IgD-negative memory B cell (primary cell): ENCODE measurements around the gene STAMBPL1. TPM values are rescaled to one million over a fixed set of nuclear protein-coding genes. Genes with fewer than 3 reads are reported as not detected.
"Not testable (repeated sequence)": the region's sequence is repeated elsewhere in the genome, so short reads cannot be mapped to it uniquely, and the experiment has no call there.

ENCODE experiments used
- H3K27ac Mint-ChIP-seq, 3 donors: one replicate each; pipeline ENCODE4 v1.8.0; 2020 to 2022; ENCODE audit warnings: mild to moderate bottlenecking in 3 of 3, mixed read lengths in 3 of 3, moderate library complexity in 1 of 3
- H3K27me3 Mint-ChIP-seq: one replicate; pipeline ENCODE4 v1.8.0; 2021; ENCODE audit warnings: mixed read lengths
- H3K36me3 Mint-ChIP-seq: one replicate; pipeline ENCODE4 v1.8.0; 2020; ENCODE audit warnings: mild to moderate bottlenecking, mixed read lengths
- H3K4me1 Mint-ChIP-seq, 3 donors: one replicate each; pipeline ENCODE4 v1.8.0; 2020 to 2022; ENCODE audit warnings: mixed read lengths in 3 of 3, mild to moderate bottlenecking in 1 of 3
- H3K4me3 Mint-ChIP-seq, 4 donors: one replicate each; pipeline ENCODE4 v1.8.0; 2020 to 2022; ENCODE audit warnings: mild to moderate bottlenecking in 4 of 4, mixed read lengths in 4 of 4, moderate library complexity in 3 of 4
- H3K9me3 Mint-ChIP-seq, 3 donors: one replicate each; pipeline ENCODE4 v1.8.0; 2020 to 2021; ENCODE audit warnings: mixed read lengths in 3 of 3, mild to moderate bottlenecking in 1 of 3
- polyA plus RNA-seq: library from polyadenylated mRNA; unstranded; fragments of 300-500 nt; fragmentation: Illumina TruSeq; gene quantifications from one replicate; pipeline ENCODE4 v1.2.3, GENCODE V29; 2021

The STAMBPL1 gene
- polyA plus RNA-seq, 1 donor from 2014 or later, result 19.0 TPM

GRCh38 chr10:88877298-88877697, 2.7 kb upstream of the STAMBPL1 start:
- H3K4me3 Mint-ChIP-seq, result peak overlapping the region in 2 of 4 donors; percentile 20 to 93
- peak overlapping the region in 2 of 3 donors; percentile 30 to 92 for H3K27ac Mint-ChIP-seq
- peaks cover 11 to 14% (median 13%) of the 10 kb centered on the region in 3 donors for H3K4me1 Mint-ChIP-seq
- peaks cover 4% of the 10 kb centered on the region for H3K36me3 Mint-ChIP-seq
- no peaks in the 10 kb centered on the region for H3K27me3 Mint-ChIP-seq
- H3K9me3 Mint-ChIP-seq, result no peaks in the 10 kb centered on the region

DNA sequence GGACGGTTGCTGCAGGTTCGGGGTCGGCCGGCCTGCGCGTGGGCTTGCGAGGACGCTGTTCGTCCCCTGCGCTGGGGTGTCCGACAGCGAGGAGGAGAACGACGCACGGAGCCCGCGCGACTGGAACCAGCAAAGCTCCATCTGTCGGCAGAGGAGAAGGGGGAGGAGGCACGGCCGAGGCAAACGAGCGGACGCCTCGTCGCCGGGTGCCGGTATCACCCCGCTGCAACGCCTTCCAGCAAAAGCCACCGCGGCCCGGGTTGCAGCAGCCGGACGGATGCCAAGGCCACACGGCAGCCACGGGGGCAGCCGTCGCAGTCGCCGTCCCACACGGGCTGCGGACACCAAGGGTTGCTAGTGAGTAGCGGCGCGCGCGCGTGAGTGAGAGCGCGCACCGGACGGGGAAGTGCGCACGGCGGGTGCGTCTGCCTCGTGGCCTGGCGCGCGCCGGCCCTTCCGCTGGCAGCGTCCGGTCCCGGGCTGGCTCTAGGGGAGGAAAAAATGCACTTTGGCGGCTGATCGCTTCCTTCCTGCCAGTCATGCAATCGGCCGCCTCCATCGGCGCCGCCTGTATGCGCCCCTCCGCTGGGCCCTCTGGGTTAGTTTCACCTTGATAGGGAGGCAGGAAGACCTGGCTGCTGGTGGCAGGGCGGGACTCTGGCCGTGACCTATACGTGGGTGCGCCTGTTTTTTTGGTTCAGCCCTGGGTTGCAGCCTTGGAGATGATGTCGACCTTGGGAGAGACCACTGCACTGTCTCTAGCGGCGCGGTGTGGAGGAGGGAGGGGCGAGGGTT, 434 bp downstream of the STAMBPL1 start:
- Mint-ChIP-seq H3K27me3 (no peaks in the 10 kb centered on the region), H3K4me1 (peaks cover 32 to 40% (median 39%) of the 10 kb centered on the region in 3 donors), H3K27ac (peak overlapping the region; percentile 92 to 98 (median 93)), H3K36me3 (peaks cover 4% of the 10 kb centered on the region), H3K4me3 (peak overlapping the region; percentile 93 to 100 (median 98)), H3K9me3 (no peaks in the 10 kb centered on the region)

GRCh38 chr10:88881320-88881719, 1.3 kb downstream of the STAMBPL1 start:
- H3K9me3 Mint-ChIP-seq, result no peaks in the 10 kb centered on the region
- H3K27me3 Mint-ChIP-seq, result no peaks in the 10 kb centered on the region
- peaks cover 39 to 49% (median 41%) of the 10 kb centered on the region in 3 donors for H3K4me1 Mint-ChIP-seq
- peak overlapping the region; percentile 92 to 98 (median 93) for H3K27ac Mint-ChIP-seq
- H3K36me3 Mint-ChIP-seq, result peaks cover 4% of the 10 kb centered on the region
- peak overlapping the region; percentile 93 to 100 (median 98) for H3K4me3 Mint-ChIP-seq

DNA sequence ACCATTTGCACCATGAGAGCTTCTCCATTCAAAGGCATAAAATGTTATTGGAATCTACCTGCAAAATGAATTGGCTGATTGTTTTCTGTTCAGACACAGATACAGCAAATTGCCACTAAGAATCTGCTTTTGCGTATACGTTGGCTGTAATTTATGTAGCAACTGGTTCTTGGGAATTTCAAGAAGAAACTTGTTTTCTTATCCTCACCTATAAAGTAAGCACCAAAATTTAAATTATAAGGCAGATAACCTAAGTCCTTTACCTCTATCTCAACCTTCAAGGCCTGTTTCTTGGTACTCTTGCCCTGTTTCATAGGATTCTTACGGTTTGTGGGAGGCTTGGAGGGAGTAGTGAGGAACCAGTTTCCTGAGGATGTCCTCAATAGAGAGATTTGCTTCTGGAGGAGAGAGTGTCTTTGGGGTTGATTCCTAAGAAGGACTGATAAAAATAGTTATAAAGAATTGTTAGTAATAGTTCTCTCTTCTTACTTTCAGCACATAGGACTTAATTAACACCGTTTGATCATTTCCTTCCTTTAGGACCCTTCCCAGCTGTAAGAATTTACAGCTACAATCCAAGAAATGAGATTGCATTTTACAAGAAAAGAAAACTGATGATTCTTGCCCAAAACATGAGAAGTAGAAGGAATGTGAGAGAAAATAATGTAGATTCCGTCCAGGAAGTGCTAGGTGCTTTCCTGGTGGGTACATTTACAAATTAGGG, 2.0 kb downstream of the STAMBPL1 start:
- no peaks in the 10 kb centered on the region for H3K9me3 Mint-ChIP-seq
- H3K4me1 Mint-ChIP-seq, result peaks cover 45 to 56% (median 46%) of the 10 kb centered on the region in 3 donors
- peak overlapping the region; percentile 92 to 98 (median 93) for H3K27ac Mint-ChIP-seq
- H3K36me3 Mint-ChIP-seq, result peaks cover 4% of the 10 kb centered on the region
- no peaks in the 10 kb centered on the region for H3K27me3 Mint-ChIP-seq
- H3K4me3 Mint-ChIP-seq, result peak overlapping the region; percentile 93 to 100 (median 98)

GRCh38 chr10:88882646-88883447, 2.8 kb downstream of the STAMBPL1 start:
- Mint-ChIP-seq H3K4me1 (peaks cover 46 to 59% (median 48%) of the 10 kb centered on the region in 3 donors), H3K27ac (peak overlapping the region; percentile 92 to 98 (median 93)), H3K4me3 (peak overlapping the region; percentile 93 to 100 (median 98))
- H3K36me3 Mint-ChIP-seq, H3K9me3 Mint-ChIP-seq, H3K27me3 Mint-ChIP-seq: not testable (repeated sequence)

GRCh38 chr10:88883448-88883809, 3.4 kb downstream of the STAMBPL1 start:
- Mint-ChIP-seq H3K4me1 (peaks cover 51 to 65% (median 54%) of the 10 kb centered on the region in 3 donors), H3K27ac (peak overlapping the region; percentile 92 to 98 (median 93)), H3K4me3 (peak overlapping the region; percentile 85 to 100 (median 91)), H3K9me3 (no peaks in the 10 kb centered on the region), H3K36me3 (peaks cover 4% of the 10 kb centered on the region), H3K27me3 (no peaks in the 10 kb centered on the region)

DNA sequence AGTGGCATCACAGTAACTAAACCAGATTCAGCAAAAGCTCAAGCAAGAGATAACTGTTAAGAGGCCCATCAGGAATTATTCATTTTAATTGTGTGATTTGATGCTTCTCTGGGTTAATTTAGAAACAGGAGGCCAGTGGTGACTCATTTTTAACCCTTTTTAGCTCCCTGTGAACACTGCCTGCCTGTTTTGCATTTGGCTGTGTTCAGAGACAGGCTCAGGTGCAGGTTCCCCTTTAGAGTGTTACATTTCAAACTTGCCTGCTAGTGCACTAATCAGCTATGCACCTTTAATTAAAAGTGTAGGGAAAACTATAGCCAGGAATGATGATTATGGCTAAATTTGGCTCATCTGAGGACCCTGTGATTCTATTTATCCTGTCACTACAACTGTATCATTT, 6.5 kb downstream of the STAMBPL1 start:
- H3K36me3 Mint-ChIP-seq, result peaks cover 7% of the 10 kb centered on the region
- peaks cover 55 to 81% (median 57%) of the 10 kb centered on the region in 3 donors for H3K4me1 Mint-ChIP-seq
- H3K9me3 Mint-ChIP-seq, result no peaks in the 10 kb centered on the region
- no peaks in the 10 kb centered on the region for H3K27me3 Mint-ChIP-seq
- peak overlapping the region; percentile 60 to 89 (median 69) for H3K4me3 Mint-ChIP-seq
- peak overlapping the region; percentile 41 to 79 (median 65) for H3K27ac Mint-ChIP-seq

GRCh38 chr10:88888810-88889445, 8.9 kb downstream of the STAMBPL1 start:
- peaks cover 38 to 71% (median 48%) of the 10 kb centered on the region in 3 donors for H3K4me1 Mint-ChIP-seq
- no peaks in the 10 kb centered on the region for H3K9me3 Mint-ChIP-seq
- H3K36me3 Mint-ChIP-seq, result peaks cover 3% of the 10 kb centered on the region
- peak overlapping the region in 2 of 3 donors; percentile 41 to 65 for H3K27ac Mint-ChIP-seq
- H3K27me3 Mint-ChIP-seq, result no peaks in the 10 kb centered on the region
- peak overlapping the region in 3 of 4 donors; percentile 60 to 85 (median 74) for H3K4me3 Mint-ChIP-seq

DNA sequence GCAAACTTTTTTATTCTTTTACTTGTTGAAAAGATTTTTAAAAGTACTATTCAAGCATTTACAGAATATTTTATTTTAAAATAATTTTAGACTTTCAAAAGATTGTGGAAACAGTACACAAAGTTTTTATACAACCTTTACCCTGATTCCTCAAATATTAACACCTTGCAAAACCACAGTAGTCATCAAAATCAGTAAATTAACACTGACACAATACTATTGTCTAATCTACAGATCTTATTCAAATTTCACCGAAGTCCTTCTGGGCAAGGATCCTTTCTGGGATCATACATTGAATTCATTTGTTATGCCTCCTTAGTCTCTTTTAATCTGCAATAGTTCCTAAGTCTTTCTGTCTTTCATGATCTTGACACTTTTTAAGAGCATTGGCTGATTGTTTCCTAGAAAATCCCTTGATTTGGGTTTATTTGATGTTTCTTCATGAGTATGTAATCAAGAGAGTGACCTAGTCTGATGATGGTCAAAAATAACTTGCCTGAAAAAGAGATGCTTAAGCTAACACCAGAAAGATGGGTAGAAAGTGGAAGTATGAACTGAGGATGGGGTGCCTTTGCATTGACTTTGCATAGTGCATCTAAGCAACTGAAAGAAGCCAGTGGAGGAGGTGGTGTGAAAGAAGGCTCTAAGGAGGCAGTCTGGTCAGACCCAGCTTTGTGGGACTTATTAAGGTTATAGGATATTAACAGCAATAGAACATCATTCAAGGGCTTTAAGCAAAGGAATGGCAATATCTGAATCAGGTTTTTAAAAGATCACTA, 9.7 kb downstream of the STAMBPL1 start:
- Mint-ChIP-seq H3K36me3 (peaks cover 3% of the 10 kb centered on the region), H3K27me3 (no peaks in the 10 kb centered on the region), H3K4me1 (peaks cover 31 to 63% (median 45%) of the 10 kb centered on the region in 3 donors), H3K4me3 (peak overlapping the region; percentile 0 to 76 (median 52)), H3K9me3 (no peaks in the 10 kb centered on the region), H3K27ac (peak overlapping the region in 2 of 3 donors; percentile 27 to 73)

GRCh38 chr10:88890681-88891381, 10.8 kb downstream of the STAMBPL1 start:
- H3K27me3 Mint-ChIP-seq, result no peaks in the 10 kb centered on the region
- H3K36me3 Mint-ChIP-seq, result peaks cover 6% of the 10 kb centered on the region
- peak overlapping the region in 1 of 4 donors; percentile 70 for H3K4me3 Mint-ChIP-seq
- peak overlapping the region in 2 of 3 donors; percentile 47 to 73 for H3K27ac Mint-ChIP-seq
- peaks cover 26 to 57% (median 35%) of the 10 kb centered on the region in 3 donors for H3K4me1 Mint-ChIP-seq
- no peaks in the 10 kb centered on the region for H3K9me3 Mint-ChIP-seq

DNA sequence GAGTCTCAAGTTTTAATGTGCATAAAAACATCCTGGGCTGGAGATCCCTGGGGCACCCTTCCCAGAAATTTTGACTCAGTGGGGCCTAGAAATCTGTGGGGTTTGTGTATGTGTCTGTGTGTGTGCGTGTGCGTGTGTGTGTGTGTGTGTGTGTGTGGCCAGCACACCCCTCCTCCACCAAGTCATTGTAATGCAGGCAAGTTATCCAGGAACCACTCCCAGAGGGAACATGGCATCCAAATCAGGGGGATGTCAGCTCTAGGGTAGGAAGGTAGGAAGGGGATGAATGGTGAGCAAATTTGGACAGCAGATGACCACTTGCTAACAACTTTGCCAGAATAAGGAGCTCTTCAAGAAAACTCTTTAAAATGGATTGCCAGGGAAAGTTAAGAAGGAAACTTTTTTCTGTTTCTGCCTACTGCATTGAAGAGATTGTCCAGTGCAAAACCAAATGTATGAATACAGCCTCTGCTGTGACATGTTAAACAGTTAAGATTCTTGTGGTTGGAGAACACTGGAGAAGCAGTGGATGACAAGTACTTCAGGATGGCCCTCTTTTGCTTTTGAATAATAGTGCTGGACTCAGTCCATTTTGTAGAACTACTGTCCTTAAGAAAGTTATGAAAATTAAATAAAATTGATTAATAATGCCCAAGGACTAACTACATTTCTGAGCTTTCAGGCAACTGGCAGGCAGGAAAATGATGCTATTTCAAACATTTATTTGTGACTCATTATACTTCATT, 12.3 kb downstream of the STAMBPL1 start:
- H3K27ac Mint-ChIP-seq, result peak overlapping the region in 1 of 3 donors; percentile 7
- H3K4me3 Mint-ChIP-seq, result peak overlapping the region in 1 of 4 donors; percentile 70
- peaks cover 7% of the 10 kb centered on the region for H3K36me3 Mint-ChIP-seq
- H3K4me1 Mint-ChIP-seq, result peaks cover 32 to 53% (median 34%) of the 10 kb centered on the region in 3 donors
- no peaks in the 10 kb centered on the region for H3K27me3 Mint-ChIP-seq
- no peaks in the 10 kb centered on the region for H3K9me3 Mint-ChIP-seq

GRCh38 chr10:88893611-88894010, 13.6 kb downstream of the STAMBPL1 start:
- Mint-ChIP-seq H3K9me3 (no peaks in the 10 kb centered on the region), H3K27ac (no peak overlapping the region), H3K4me1 (peaks cover 34 to 53% (median 37%) of the 10 kb centered on the region in 3 donors), H3K27me3 (no peaks in the 10 kb centered on the region), H3K36me3 (peaks cover 7% of the 10 kb centered on the region), H3K4me3 (no peak overlapping the region)
